GM13976 (cell line): ENCODE data around the gene DNAJC27.

Experiments used
- DNase-seq: peaks from one replicate; pipeline ENCODE4 v3.0.0; 2012; ENCODE audit warnings: low spot score
- in situ Hi-C: fragments of 300-500 bp; cut with MboI; formaldehyde crosslinking; loops from one replicate; pipeline ENCODE4 v1.12.0; 2022; ENCODE audit warnings: low sequenced_read_pairs, mixed read lengths, inconsistent platforms; ENCODE audit not compliant: unreplicated experiment
- TF ChIP-seq, protein P1 (sequence below): IDR thresholded peaks from 2 replicates; pipeline ENCODE4 v1.5.1; 2012; ENCODE audit warnings: borderline replicate concordance, mild to moderate bottlenecking; ENCODE audit not compliant: insufficient read depth; ENCODE audit errors: extremely low read depth, missing control alignments, control extremely low read depth

DNAJC27 gene

DNA sequence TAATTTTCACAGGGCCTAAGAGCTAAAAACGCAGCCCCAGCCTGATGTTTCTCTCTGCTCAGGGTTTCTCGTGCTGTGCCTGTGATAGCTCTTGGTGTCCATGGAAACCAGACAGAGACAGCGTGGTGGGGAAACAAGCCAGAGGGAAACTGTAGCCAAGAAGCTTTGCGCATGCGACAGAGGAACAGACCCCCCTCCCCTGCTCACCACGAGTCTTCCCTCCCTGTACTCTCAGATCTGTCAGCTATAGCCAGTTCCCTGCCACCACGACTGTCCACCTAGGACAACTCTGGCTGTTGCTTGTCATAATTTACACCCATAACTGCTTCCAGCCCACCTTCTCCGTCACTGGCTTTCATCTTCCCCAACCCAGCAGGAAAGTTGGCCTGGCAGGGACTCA, 13.2 kb upstream of the DNAJC27 start:
- TF ChIP-seq, protein P1, sequence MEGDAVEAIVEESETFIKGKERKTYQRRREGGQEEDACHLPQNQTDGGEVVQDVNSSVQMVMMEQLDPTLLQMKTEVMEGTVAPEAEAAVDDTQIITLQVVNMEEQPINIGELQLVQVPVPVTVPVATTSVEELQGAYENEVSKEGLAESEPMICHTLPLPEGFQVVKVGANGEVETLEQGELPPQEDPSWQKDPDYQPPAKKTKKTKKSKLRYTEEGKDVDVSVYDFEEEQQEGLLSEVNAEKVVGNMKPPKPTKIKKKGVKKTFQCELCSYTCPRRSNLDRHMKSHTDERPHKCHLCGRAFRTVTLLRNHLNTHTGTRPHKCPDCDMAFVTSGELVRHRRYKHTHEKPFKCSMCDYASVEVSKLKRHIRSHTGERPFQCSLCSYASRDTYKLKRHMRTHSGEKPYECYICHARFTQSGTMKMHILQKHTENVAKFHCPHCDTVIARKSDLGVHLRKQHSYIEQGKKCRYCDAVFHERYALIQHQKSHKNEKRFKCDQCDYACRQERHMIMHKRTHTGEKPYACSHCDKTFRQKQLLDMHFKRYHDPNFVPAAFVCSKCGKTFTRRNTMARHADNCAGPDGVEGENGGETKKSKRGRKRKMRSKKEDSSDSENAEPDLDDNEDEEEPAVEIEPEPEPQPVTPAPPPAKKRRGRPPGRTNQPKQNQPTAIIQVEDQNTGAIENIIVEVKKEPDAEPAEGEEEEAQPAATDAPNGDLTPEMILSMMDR, result no peak
- in situ Hi-C loops, result loop anchor here (10.0 kb wide), 1 partner anchor 140 kb away; no protein-coding TSS in a partner anchor
- DNase-seq, result no peak

GRCh38 chr2:24981411-24982136, 9.8 kb upstream of the DNAJC27 start:
- DNase-seq, result no peak
- TF ChIP-seq, protein P1, result no peak
- in situ Hi-C loops, result loop anchor here (10.0 kb wide), 1 partner anchor 143 kb away; no protein-coding TSS in a partner anchor

- in situ Hi-C loops, result no loop called here
- TF ChIP-seq, protein P1, result no peak
- DNase-seq, result no peak
These were observed 6.9 kb upstream of the DNAJC27 start for GRCh38 chr2:24978661-24979060.

GRCh38 chr2:24977631-24978030, 5.9 kb upstream of the DNAJC27 start:
- in situ Hi-C loops, result no loop called here
- DNase-seq, result no peak
- TF ChIP-seq, protein P1, result no peak

GRCh38 chr2:24973812-24974211, 2.1 kb upstream of the DNAJC27 start:
- in situ Hi-C loops, result no loop called here
- no peak for DNase-seq
- TF ChIP-seq, protein P1, result no peak

DNA sequence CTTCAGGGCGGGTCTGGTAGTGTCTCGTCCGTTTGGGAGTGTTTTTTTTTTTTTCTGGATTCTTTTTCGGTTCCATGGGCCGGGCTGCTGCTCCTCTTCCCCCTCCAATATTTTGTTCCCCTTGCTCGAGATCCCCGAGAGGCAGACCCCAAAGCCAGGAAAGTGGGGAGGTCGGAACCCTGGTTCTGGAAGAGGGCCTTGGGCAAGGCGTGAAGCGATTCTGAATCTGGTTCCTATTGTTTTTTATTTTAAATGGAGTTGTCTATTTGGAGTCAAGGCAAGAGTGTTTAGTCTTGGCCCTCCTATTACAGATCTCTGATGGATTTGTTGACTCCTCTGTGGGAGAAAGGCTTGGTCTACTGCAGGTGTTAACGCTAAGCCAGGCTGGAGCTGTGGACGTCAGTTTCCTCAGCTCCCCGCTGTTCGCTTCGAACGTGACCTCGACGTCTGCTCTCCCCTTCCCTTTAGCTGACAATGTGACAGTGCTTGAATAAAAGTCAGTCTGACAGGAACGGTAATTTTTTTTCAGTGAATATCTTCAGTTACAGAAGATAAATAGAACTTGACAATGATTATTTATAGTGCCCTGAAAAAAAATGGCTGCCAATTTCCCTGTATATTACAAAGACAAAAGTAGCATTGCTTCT, 683 bp upstream of the DNAJC27 start:
- DNase-seq, result peak; percentile 42
- in situ Hi-C loops, result no loop called here

More for the DNA sequence above, 683 bp upstream of the DNAJC27 start:
- TF ChIP-seq, protein P1, result no peak
